Panc1 (cell line): ENCODE results near the gene DCANP1.

Source experiments
- POLR2AphosphoS5 ChIP-seq: IDR thresholded peaks from 2 replicates; pipeline ENCODE4 v1.6.1; 2012; ENCODE audit warnings: mild to moderate bottlenecking, low read depth, low read length, moderate library complexity
- SIN3A ChIP-seq: IDR thresholded peaks from 2 replicates; pipeline ENCODE4 v1.6.1; 2012; ENCODE audit warnings: low read depth, mild to moderate bottlenecking, low read length, moderate library complexity, borderline replicate concordance; ENCODE audit not compliant: insufficient read depth
- TCF7L2 ChIP-seq: IDR thresholded peaks from 2 replicates; pipeline ENCODE4 v1.6.1; 2011; ENCODE audit warnings: mild to moderate bottlenecking, low read depth, low read length, inconsistent platforms
- TF ChIP-seq, protein P1 (sequence below): fragments of 450-650 bp; IDR thresholded peaks from 2 replicates; pipeline ENCODE4 v1.5.1; 2017; ENCODE audit warnings: mild to moderate bottlenecking
- TF ChIP-seq, protein P2 (sequence below), 2 experiments: IDR thresholded peaks; 2 replicates each; pipeline ENCODE4 v1.6.1; 2011 to 2012; ENCODE audit warnings: low read depth in 2 of 2, control low read depth in 1 of 2, low read length in 1 of 2, mild to moderate bottlenecking in 1 of 2, moderate library complexity in 1 of 2; ENCODE audit not compliant: insufficient read depth in 1 of 2

DNA sequence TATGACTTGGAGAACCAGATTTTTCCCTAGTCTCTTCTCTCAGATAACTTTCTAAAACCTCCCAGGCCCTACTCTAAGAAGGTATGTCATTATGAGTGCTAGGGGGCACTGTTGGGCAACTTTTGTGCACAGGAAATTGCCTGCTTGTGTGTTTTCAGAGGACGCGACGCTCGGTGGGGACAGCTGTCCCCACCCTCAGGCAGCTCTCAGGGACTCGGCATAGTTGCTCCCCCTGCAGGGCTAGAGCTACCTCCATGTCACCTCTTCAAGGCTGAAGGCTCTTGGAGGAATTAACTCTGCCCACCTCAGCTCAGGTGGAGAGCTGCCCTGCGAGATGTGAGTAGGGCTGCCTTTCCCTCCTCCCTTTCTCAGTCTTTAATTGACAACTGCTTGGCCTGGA, 15.2 kb upstream of the DCANP1 start:
- TF ChIP-seq, protein P1, sequence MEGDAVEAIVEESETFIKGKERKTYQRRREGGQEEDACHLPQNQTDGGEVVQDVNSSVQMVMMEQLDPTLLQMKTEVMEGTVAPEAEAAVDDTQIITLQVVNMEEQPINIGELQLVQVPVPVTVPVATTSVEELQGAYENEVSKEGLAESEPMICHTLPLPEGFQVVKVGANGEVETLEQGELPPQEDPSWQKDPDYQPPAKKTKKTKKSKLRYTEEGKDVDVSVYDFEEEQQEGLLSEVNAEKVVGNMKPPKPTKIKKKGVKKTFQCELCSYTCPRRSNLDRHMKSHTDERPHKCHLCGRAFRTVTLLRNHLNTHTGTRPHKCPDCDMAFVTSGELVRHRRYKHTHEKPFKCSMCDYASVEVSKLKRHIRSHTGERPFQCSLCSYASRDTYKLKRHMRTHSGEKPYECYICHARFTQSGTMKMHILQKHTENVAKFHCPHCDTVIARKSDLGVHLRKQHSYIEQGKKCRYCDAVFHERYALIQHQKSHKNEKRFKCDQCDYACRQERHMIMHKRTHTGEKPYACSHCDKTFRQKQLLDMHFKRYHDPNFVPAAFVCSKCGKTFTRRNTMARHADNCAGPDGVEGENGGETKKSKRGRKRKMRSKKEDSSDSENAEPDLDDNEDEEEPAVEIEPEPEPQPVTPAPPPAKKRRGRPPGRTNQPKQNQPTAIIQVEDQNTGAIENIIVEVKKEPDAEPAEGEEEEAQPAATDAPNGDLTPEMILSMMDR = peak; percentile 74
- TF ChIP-seq TCF7L2 (no peak), POLR2AphosphoS5 (no peak), SIN3A (no peak)
- TF ChIP-seq, protein P2, sequence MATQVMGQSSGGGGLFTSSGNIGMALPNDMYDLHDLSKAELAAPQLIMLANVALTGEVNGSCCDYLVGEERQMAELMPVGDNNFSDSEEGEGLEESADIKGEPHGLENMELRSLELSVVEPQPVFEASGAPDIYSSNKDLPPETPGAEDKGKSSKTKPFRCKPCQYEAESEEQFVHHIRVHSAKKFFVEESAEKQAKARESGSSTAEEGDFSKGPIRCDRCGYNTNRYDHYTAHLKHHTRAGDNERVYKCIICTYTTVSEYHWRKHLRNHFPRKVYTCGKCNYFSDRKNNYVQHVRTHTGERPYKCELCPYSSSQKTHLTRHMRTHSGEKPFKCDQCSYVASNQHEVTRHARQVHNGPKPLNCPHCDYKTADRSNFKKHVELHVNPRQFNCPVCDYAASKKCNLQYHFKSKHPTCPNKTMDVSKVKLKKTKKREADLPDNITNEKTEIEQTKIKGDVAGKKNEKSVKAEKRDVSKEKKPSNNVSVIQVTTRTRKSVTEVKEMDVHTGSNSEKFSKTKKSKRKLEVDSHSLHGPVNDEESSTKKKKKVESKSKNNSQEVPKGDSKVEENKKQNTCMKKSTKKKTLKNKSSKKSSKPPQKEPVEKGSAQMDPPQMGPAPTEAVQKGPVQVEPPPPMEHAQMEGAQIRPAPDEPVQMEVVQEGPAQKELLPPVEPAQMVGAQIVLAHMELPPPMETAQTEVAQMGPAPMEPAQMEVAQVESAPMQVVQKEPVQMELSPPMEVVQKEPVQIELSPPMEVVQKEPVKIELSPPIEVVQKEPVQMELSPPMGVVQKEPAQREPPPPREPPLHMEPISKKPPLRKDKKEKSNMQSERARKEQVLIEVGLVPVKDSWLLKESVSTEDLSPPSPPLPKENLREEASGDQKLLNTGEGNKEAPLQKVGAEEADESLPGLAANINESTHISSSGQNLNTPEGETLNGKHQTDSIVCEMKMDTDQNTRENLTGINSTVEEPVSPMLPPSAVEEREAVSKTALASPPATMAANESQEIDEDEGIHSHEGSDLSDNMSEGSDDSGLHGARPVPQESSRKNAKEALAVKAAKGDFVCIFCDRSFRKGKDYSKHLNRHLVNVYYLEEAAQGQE (IDR thresholded peaks at IDR 0.05; ENCODE audit: insufficient read depth in 1 of 2, low read depth in 2 of 2, low read length in 1 of 2) = no peak
